OCI-LY7 (cell line): ENCODE results near the gene DAND5. TPM values are rescaled to one million over a fixed set of nuclear protein-coding genes. Genes with fewer than 3 reads are reported as not detected.

Experiments
- BruUV-seq: library from RNA; stranded (reverse); fragments of 400-500 nt; replicated peaks from 2 replicates; lab custom pipeline; 2021; lab: Mats Ljungman, UMichigan
- CTCF ChIA-PET: fragments of 300-600 bp; sonication (Branson Sonifier 250); formaldehyde crosslinking; loops from one replicate; lab custom pipeline; 2022; ENCODE audit warnings: antibody characterized with exemption; ENCODE audit not compliant: unreplicated experiment; lab: Charles Lee
- POLR2A ChIA-PET: fragments of 300-600 bp; sonication (Branson Sonifier 250); formaldehyde crosslinking; loops from one replicate; lab custom pipeline; 2022; ENCODE audit warnings: antibody characterized with exemption; lab: Charles Lee
- DNase-seq: peaks from one replicate; pipeline ENCODE4 v3.0.0-alpha.2; 2015; ENCODE audit warnings: low spot score
- H2AFZ ChIP-seq: fragments of 200-600 bp; sonication (generic), shearing (Covaris generic); 2 replicates; pipeline ENCODE4 v1.6.1; 2014; ENCODE audit warnings: mild to moderate bottlenecking, antibody characterized with exemption, low read length, moderate library complexity
- H3K27ac ChIP-seq: fragments of 200-600 bp; sonication (generic); 2 replicates; pipeline ENCODE4 v1.5.1; 2014; ENCODE audit warnings: mixed run types, low read depth, mild to moderate bottlenecking, moderate library complexity, low read length, inconsistent platforms; ENCODE audit not compliant: poor library complexity, severe bottlenecking
- H3K36me3 ChIP-seq: fragments of 200-600 bp; sonication (generic); 2 replicates; pipeline ENCODE4 v1.6.1; 2014; ENCODE audit warnings: mild to moderate bottlenecking, antibody characterized with exemption, low read length, moderate library complexity, mixed read lengths; ENCODE audit not compliant: insufficient read depth
- H3K4me1 ChIP-seq: fragments of 200-600 bp; sonication (generic); 2 replicates; pipeline ENCODE4 v1.5.1; 2014; ENCODE audit warnings: mild to moderate bottlenecking, low read length; ENCODE audit not compliant: insufficient read depth, poor library complexity, severe bottlenecking
- H3K4me2 ChIP-seq: fragments of 200-600 bp; sonication (generic); 2 replicates; pipeline ENCODE4 v1.6.1; 2014; ENCODE audit warnings: mild to moderate bottlenecking, low read length
- H3K4me3 ChIP-seq: fragments of 200-600 bp; sonication (generic); 2 replicates; pipeline ENCODE4 v1.5.1; 2014; ENCODE audit warnings: mild to moderate bottlenecking, low read depth, low read length; ENCODE audit not compliant: poor library complexity, severe bottlenecking
- H3K79me2 ChIP-seq: fragments of 200-600 bp; sonication (generic); 2 replicates; pipeline ENCODE4 v1.6.1; 2016; ENCODE audit warnings: low read depth, mild to moderate bottlenecking, low read length, moderate library complexity, mixed read lengths; ENCODE audit not compliant: insufficient read depth
- H3K9me2 ChIP-seq: fragments of 200-600 bp; sonication (generic); 2 replicates; pipeline ENCODE4 v1.6.1; 2016; ENCODE audit warnings: mild to moderate bottlenecking, low read length, mixed read lengths; ENCODE audit not compliant: insufficient read depth
- H3K9me3 ChIP-seq: fragments of 200-600 bp; sonication (generic); 2 replicates; pipeline ENCODE4 v1.6.1; 2014; ENCODE audit warnings: mild to moderate bottlenecking, mixed run types, low read length, mixed read lengths
- H4K20me1 ChIP-seq: fragments of 200-600 bp; sonication (generic); 2 replicates; pipeline ENCODE4 v1.6.1; 2014; ENCODE audit warnings: mild to moderate bottlenecking, antibody characterized with exemption, low read length, moderate library complexity, mixed read lengths; ENCODE audit not compliant: insufficient read depth
- EZH2phosphoT487 ChIP-seq: fragments of 200-600 bp; sonication (generic); IDR thresholded peaks from 2 replicates; pipeline ENCODE4 v1.6.1; 2018; ENCODE audit warnings: low read depth, borderline replicate concordance, mild to moderate bottlenecking, mixed run types, antibody characterized with exemption, low read length, moderate library complexity, mixed read lengths
- intact Hi-C: fragments of 100-400 bp; cut with micrococcal nuclease; formaldehyde crosslinking; loops from one replicate; pipeline ENCODE4 v1.10.0; 2022; ENCODE audit not compliant: unreplicated experiment
- total RNA-seq, 2 experiments: library from RNA; depleted of rRNA in 1 of 2; stranded (reverse); fragments of >200 nt in 1 of 2; shearing (Covaris generic) in 1 of 2; gene quantifications; 2 replicates each; pipeline ENCODE4 v1.2.3, GENCODE V29; 2014 to 2022
- TF ChIP-seq, protein P1 (sequence below): fragments of 200-600 bp; sonication (generic); conservative IDR thresholded peaks from 2 replicates; pipeline ENCODE4 v1.5.1; 2014; ENCODE audit warnings: mild to moderate bottlenecking, antibody characterized with exemption, low read length, moderate library complexity, mixed read lengths

Gene DAND5
- total RNA-seq, 2 experiments from 2014 or later = 0.06 to 0.84 TPM

GRCh38 chr19:13016628-13017305 lies 47.4 kb downstream of the DAND5 start:
- CTCF ChIA-PET = no interaction called here
- TF ChIP-seq EZH2phosphoT487 = no peak
- Histone ChIP-seq H3K9me3 (no peaks in the 10 kb centered on the region), H3K36me3 (no peaks in the 10 kb centered on the region), H2AFZ (no peak overlapping the region), H3K79me2 (no peaks in the 10 kb centered on the region), H3K4me1 (no peaks in the 10 kb centered on the region), H3K27ac (no peak overlapping the region), H3K9me2 (no peaks in the 10 kb centered on the region), H4K20me1 (no peaks in the 10 kb centered on the region; the same call in 1 of the 2 replicates), H3K4me3 (no peak overlapping the region), H3K4me2 (no peak overlapping the region)
- BruUV-seq = no TSS peak
- POLR2A ChIA-PET = interaction anchor here (1.1 kb wide), 1 partner anchor 23 kb away, joined by 3 read pairs; no protein-coding TSS in a partner anchor
- intact Hi-C loops = no loop called here
- DNase-seq = no peak

- Histone ChIP-seq H3K79me2 (no peaks in the 10 kb centered on the region), H3K4me2 (no peak overlapping the region), H2AFZ (no peak overlapping the region), H4K20me1 (no peaks in the 10 kb centered on the region; the same call in 1 of the 2 replicates), H3K9me3 (no peaks in the 10 kb centered on the region), H3K27ac (no peak overlapping the region), H3K36me3 (no peaks in the 10 kb centered on the region), H3K9me2 (no peaks in the 10 kb centered on the region), H3K4me1 (no peaks in the 10 kb centered on the region), H3K4me3 (no peak overlapping the region)
- no peak for DNase-seq
- no peak for TF ChIP-seq EZH2phosphoT487
- TF ChIP-seq, protein P1, sequence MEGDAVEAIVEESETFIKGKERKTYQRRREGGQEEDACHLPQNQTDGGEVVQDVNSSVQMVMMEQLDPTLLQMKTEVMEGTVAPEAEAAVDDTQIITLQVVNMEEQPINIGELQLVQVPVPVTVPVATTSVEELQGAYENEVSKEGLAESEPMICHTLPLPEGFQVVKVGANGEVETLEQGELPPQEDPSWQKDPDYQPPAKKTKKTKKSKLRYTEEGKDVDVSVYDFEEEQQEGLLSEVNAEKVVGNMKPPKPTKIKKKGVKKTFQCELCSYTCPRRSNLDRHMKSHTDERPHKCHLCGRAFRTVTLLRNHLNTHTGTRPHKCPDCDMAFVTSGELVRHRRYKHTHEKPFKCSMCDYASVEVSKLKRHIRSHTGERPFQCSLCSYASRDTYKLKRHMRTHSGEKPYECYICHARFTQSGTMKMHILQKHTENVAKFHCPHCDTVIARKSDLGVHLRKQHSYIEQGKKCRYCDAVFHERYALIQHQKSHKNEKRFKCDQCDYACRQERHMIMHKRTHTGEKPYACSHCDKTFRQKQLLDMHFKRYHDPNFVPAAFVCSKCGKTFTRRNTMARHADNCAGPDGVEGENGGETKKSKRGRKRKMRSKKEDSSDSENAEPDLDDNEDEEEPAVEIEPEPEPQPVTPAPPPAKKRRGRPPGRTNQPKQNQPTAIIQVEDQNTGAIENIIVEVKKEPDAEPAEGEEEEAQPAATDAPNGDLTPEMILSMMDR = no peak
- intact Hi-C loops = no loop called here
- ChIA-PET POLR2A (interaction anchor here (1.1 kb wide), 1 partner anchor 23 kb away, joined by 3 read pairs; no protein-coding TSS in a partner anchor), CTCF (no interaction called here)
- BruUV-seq = no TSS peak
These were observed 48.1 kb downstream of the DAND5 start for GRCh38 chr19:13017306-13018034.

GRCh38 chr19:13018035-13018914 lies 48.9 kb downstream of the DAND5 start:
- H3K4me3 ChIP-seq = no peak overlapping the region
- no peak overlapping the region for H2AFZ ChIP-seq
- BruUV-seq = no TSS peak

More at GRCh38 chr19:13018035-13018914, 48.9 kb downstream of the DAND5 start:
- Histone ChIP-seq H3K9me3 (no peaks in the 10 kb centered on the region), H3K4me2 (no peak overlapping the region), H3K4me1 (no peaks in the 10 kb centered on the region), H3K36me3 (no peaks in the 10 kb centered on the region), H3K79me2 (no peaks in the 10 kb centered on the region), H3K9me2 (no peaks in the 10 kb centered on the region), H4K20me1 (no peaks in the 10 kb centered on the region; the same call in 1 of the 2 replicates), H3K27ac (no peak overlapping the region)
- intact Hi-C loops = no loop called here
- ChIA-PET CTCF (no interaction called here), POLR2A (interaction anchor here (1.1 kb wide), 1 partner anchor 24 kb away, joined by 3 read pairs; no protein-coding TSS in a partner anchor)
- no peak for DNase-seq
- TF ChIP-seq EZH2phosphoT487 = no peak
- TF ChIP-seq, protein P1 = no peak
